ENCODE measurements around the gene IMPACT. TPM values are rescaled to one million over a fixed set of nuclear protein-coding genes. Genes with fewer than 3 reads are reported as not detected.

IMPACT gene
- total RNA-seq, 1 donor from 2014 or later = 13.6 TPM

DNA sequence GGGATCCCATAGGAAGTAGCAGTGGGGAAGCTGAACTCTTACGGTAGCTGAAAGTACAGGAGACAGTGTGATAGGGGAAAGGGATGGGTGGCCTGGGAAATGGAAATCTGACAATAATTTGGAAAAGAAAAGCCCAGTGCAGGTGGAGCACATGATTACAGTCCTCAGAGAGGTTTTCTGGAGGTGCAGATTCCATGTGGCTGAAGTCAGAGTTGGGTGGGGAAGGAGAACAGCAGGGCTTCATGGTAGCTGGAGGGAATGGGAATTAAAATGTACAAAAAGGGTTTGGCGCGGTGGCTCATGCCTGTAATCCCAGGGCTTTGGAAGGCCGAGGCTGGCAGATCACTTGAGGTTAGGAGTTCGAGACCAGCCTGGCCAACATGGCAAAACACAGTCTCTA is 46.1 kb downstream of the IMPACT start:
- no peak for DNase-seq
- Mint-ChIP-seq H3K27ac (no peak overlapping the region), H3K4me3 (no peak overlapping the region), H3K9me3 (no peaks in the 10 kb centered on the region), H3K27me3 (peaks cover 23% of the 10 kb centered on the region), H3K36me3 (ENCODE audit: low read depth) (no peaks in the 10 kb centered on the region), H3K4me1 (peaks cover 6% of the 10 kb centered on the region)
- intact Hi-C loops (cut with micrococcal nuclease) = no loop called here

DNA sequence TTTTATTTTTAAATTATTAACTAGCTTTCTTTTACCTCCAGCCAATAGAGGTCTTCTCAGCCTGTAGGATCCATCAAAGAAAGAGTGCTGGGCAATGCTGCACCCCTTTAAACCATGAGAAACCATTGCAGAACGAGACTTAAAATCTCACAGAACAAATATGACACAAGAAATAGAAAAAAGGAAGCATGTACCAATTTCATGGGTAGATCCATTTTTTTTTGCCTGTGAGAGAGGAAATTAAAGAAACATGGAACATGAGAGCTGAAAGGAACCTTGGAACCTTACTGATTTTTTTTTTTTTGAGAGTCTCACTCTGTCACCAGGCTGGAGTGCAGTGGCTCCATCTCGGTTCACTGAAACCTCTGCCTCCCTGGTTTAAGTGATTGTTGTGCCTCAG is 47.9 kb downstream of the IMPACT start:
- Mint-ChIP-seq H3K27ac (no peak overlapping the region), H3K36me3 (ENCODE audit: low read depth) (no peaks in the 10 kb centered on the region), H3K4me3 (no peak overlapping the region), H3K27me3 (peaks cover 28% of the 10 kb centered on the region), H3K4me1 (peaks cover 6% of the 10 kb centered on the region), H3K9me3 (no peaks in the 10 kb centered on the region)
- intact Hi-C loops (cut with micrococcal nuclease) = no loop called here
- DNase-seq = no peak

- H3K4me3 Mint-ChIP-seq = no peak overlapping the region
These were observed 49.6 kb downstream of the IMPACT start for GRCh38 chr18:24475926-24476589.

GRCh38 chr18:24479371-24479770 is 52.9 kb downstream of the IMPACT start:
- DNase-seq = no peak
- no peaks in the 10 kb centered on the region for H3K36me3 Mint-ChIP-seq (ENCODE audit: low read depth)
- peaks cover 33% of the 10 kb centered on the region for H3K27me3 Mint-ChIP-seq
- H3K4me1 Mint-ChIP-seq = peaks cover 3% of the 10 kb centered on the region
- H3K4me3 Mint-ChIP-seq = no peak overlapping the region
- peaks cover 5% of the 10 kb centered on the region for H3K9me3 Mint-ChIP-seq
- H3K27ac Mint-ChIP-seq = no peak overlapping the region
- intact Hi-C loops (cut with micrococcal nuclease) = loop anchor here (5.0 kb wide), 1 partner anchor 67 kb away; no protein-coding TSS in a partner anchor

More at GRCh38 chr18:24475926-24476589, 49.6 kb downstream of the IMPACT start:
- DNase-seq = no peak
- H3K36me3 Mint-ChIP-seq (ENCODE audit: low read depth) = no peaks in the 10 kb centered on the region
- no peak overlapping the region for H3K27ac Mint-ChIP-seq
- H3K9me3 Mint-ChIP-seq = peaks cover 5% of the 10 kb centered on the region
- intact Hi-C loops (cut with micrococcal nuclease) = loop anchor here (2.0 to 5.0 kb wide), 2 partner anchors 19 to 64 kb away; no protein-coding TSS in a partner anchor
- peaks cover 3% of the 10 kb centered on the region for H3K4me1 Mint-ChIP-seq
- peaks cover 31% of the 10 kb centered on the region for H3K27me3 Mint-ChIP-seq

DNA sequence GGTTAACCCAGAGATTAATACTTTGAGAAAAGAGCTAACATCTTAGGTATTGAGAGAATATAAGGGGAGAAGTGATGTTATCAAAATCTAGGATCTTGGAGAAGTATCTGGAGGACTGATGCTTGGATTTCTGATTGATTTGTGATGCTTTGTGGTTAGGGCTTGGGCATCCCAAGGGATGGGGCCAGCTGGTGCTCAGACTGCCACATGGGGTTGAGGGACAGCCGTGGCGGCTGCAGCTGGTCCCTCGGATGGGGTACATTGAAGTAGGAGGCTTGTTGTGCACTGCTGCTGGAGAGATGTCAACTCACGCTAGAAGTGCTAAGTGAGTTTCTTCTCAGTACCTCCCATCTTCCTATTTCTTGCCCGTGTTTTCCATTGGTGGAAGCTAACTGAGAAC is 56.4 kb downstream of the IMPACT start:
- peaks cover 5% of the 10 kb centered on the region for H3K9me3 Mint-ChIP-seq
- no peak overlapping the region for H3K27ac Mint-ChIP-seq
- no peak for DNase-seq
- no peaks in the 10 kb centered on the region for H3K36me3 Mint-ChIP-seq (ENCODE audit: low read depth)
- peaks cover 20% of the 10 kb centered on the region for H3K27me3 Mint-ChIP-seq
- H3K4me3 Mint-ChIP-seq = no peak overlapping the region
- intact Hi-C loops (cut with micrococcal nuclease) = no loop called here
- H3K4me1 Mint-ChIP-seq = peaks cover under 1% of the 10 kb centered on the region

GRCh38 chr18:24485681-24486080 is 59.2 kb downstream of the IMPACT start:
- H3K36me3 Mint-ChIP-seq (ENCODE audit: low read depth) = no peaks in the 10 kb centered on the region
- intact Hi-C loops (cut with micrococcal nuclease) = no loop called here
- H3K27ac Mint-ChIP-seq = no peak overlapping the region
- no peaks in the 10 kb centered on the region for H3K9me3 Mint-ChIP-seq
- H3K4me1 Mint-ChIP-seq = peaks cover 5% of the 10 kb centered on the region
- no peak overlapping the region for H3K4me3 Mint-ChIP-seq
- DNase-seq = no peak
- H3K27me3 Mint-ChIP-seq = peaks cover 15% of the 10 kb centered on the region

DNA sequence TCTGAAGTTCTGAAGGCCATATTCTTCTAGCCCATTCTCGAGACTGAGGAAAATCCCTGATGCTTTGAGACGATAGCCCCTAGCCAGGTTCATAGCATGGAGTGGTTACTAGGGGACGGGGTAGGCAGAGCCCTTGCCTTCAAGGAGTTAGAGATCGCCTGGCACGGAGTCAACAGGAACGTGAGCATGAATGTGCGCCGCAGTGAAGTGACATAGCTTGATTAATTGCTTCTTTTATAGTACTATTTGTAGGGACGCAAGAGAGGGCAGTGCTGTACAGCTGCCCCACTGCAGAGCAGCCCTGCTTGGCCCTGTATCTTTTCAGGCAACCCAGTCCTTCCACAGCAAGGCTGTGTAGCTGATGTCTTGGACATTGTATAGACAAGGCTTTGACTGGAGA is 60.2 kb downstream of the IMPACT start:
- no peak for DNase-seq
- Mint-ChIP-seq H3K36me3 (ENCODE audit: low read depth) (no peaks in the 10 kb centered on the region), H3K9me3 (no peaks in the 10 kb centered on the region), H3K4me3 (no peak overlapping the region), H3K4me1 (peaks cover 6% of the 10 kb centered on the region), H3K27ac (no peak overlapping the region), H3K27me3 (peaks cover 12% of the 10 kb centered on the region)
- intact Hi-C loops (cut with micrococcal nuclease) = loop anchor here (1.0 kb wide), 1 partner anchor 240 kb away; no protein-coding TSS in a partner anchor

GRCh38 chr18:24488824-24489493 is 62.5 kb downstream of the IMPACT start:
- intact Hi-C loops (cut with micrococcal nuclease) = loop anchor here (1.0 kb wide), 2 partner anchors 130 to 313 kb away; no protein-coding TSS in a partner anchor
- DNase-seq = peak; percentile 76
- no peak overlapping the region for H3K4me3 Mint-ChIP-seq
- peaks cover 16% of the 10 kb centered on the region for H3K27me3 Mint-ChIP-seq
- H3K9me3 Mint-ChIP-seq = no peaks in the 10 kb centered on the region
- H3K27ac Mint-ChIP-seq = no peak overlapping the region
- H3K36me3 Mint-ChIP-seq (ENCODE audit: low read depth) = no peaks in the 10 kb centered on the region
- H3K4me1 Mint-ChIP-seq = peaks cover 7% of the 10 kb centered on the region

DNA sequence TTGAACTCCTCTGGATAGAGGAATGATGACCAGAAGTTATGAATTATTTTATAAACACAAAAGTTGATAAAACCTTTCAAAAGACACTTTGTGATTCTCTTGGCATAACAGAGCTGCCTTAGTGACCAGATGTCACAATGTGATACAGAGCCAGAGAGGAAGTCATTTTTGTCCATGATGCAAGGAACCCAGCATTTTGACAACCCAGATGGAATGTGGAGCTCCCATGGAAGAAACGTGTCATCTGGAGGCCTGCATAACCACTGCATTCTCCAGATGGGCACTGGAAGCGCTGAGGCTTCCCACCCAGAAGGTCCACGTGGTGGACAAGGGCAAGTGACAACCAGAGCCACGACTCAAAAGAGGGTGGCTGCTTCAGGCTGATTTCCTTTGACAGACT is 64.1 kb downstream of the IMPACT start:
- Mint-ChIP-seq H3K36me3 (ENCODE audit: low read depth) (no peaks in the 10 kb centered on the region), H3K4me3 (no peak overlapping the region), H3K27me3 (peaks cover 21% of the 10 kb centered on the region), H3K4me1 (peaks cover 7% of the 10 kb centered on the region), H3K27ac (no peak overlapping the region), H3K9me3 (no peaks in the 10 kb centered on the region)
- intact Hi-C loops (cut with micrococcal nuclease) = no loop called here
- DNase-seq = no peak

GRCh38 chr18:24491927-24492834 is 65.7 kb downstream of the IMPACT start:
- no peak for DNase-seq
- H3K27me3 Mint-ChIP-seq = peaks cover 23% of the 10 kb centered on the region
- intact Hi-C loops (cut with micrococcal nuclease) = no loop called here

DNA sequence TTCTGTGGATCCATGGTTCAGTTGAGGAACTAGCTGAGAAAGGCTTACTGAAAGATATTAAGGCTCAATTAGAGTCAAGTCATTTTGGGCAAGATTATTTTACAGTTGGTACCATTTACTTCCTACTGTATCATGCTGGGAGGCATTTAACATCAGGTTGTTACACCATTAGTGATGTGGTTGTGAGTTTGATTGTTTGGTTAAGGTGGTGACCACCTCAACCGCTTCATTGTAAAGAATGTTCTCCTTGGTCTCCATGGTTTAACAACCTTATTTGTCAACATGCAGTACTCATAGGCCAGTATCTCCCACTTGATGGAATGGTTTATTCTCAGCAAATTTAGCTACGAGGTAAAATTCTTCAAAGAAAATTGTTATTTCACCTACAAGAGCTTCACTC is 68.1 kb downstream of the IMPACT start:
- peaks cover 20% of the 10 kb centered on the region for H3K27me3 Mint-ChIP-seq
- no peaks in the 10 kb centered on the region for H3K36me3 Mint-ChIP-seq (ENCODE audit: low read depth)
- H3K9me3 Mint-ChIP-seq = no peaks in the 10 kb centered on the region
- H3K4me1 Mint-ChIP-seq = peaks cover 2% of the 10 kb centered on the region
- intact Hi-C loops (cut with micrococcal nuclease) = no loop called here
- H3K4me3 Mint-ChIP-seq = no peak overlapping the region
- DNase-seq = no peak
- H3K27ac Mint-ChIP-seq = no peak overlapping the region

More at GRCh38 chr18:24491927-24492834, 65.7 kb downstream of the IMPACT start:
- no peaks in the 10 kb centered on the region for H3K36me3 Mint-ChIP-seq (ENCODE audit: low read depth)
- peaks cover 7% of the 10 kb centered on the region for H3K4me1 Mint-ChIP-seq
- H3K27ac Mint-ChIP-seq = no peak overlapping the region
- no peak overlapping the region for H3K4me3 Mint-ChIP-seq
- H3K9me3 Mint-ChIP-seq = no peaks in the 10 kb centered on the region

DNA sequence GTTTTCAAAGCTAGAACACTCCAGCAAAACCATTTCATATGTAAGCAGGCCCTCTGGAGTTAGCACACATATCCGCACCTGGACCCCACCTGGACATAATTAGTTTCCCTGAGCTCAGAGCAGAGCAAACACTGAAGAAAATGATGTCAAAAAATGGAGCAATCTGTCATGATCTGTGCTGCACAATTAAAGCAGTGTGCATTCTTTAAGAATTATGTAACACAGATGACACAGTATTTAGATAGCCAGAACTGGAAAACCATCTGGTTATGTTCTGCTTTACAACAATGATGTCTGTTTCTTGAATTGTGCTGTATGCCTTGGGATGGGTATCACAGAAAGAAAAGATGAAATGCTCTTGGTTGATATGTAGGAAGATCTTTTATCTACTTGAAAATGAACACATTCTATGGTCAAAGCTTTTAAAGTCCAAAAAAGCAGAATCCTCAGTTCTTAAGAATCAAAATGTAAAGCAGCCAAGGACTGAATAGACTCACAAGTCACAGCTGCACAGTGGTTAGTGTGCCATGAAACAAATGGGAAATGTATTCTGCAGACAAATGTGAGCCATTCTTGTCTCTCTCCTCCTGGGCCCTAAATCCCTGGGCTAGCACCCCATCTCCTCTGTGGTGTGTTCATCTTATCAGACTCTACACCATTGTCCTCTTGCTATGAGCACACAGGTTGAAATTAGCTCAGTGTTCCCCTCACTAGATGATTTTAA is 70.7 kb downstream of the IMPACT start:
- DNase-seq = no peak
- Mint-ChIP-seq H3K4me3 (no peak overlapping the region), H3K4me1 (no peaks in the 10 kb centered on the region), H3K9me3 (no peaks in the 10 kb centered on the region), H3K27me3 (peaks cover 21% of the 10 kb centered on the region), H3K27ac (no peak overlapping the region), H3K36me3 (ENCODE audit: low read depth) (no peaks in the 10 kb centered on the region)
- intact Hi-C loops (cut with micrococcal nuclease) = no loop called here

GRCh38 chr18:24499814-24500213 is 73.3 kb downstream of the IMPACT start:
- intact Hi-C loops (cut with micrococcal nuclease) = no loop called here
- no peaks in the 10 kb centered on the region for H3K36me3 Mint-ChIP-seq (ENCODE audit: low read depth)
- no peaks in the 10 kb centered on the region for H3K9me3 Mint-ChIP-seq

More at GRCh38 chr18:24499814-24500213, 73.3 kb downstream of the IMPACT start:
- no peak overlapping the region for H3K27ac Mint-ChIP-seq
- no peak overlapping the region for H3K4me3 Mint-ChIP-seq
- H3K4me1 Mint-ChIP-seq = no peaks in the 10 kb centered on the region
- no peak for DNase-seq
- peaks cover 10% of the 10 kb centered on the region for H3K27me3 Mint-ChIP-seq

All from activated CD4-positive, alpha-beta T cell treated with anti-CD3 and anti-CD28 coated beads, Interleukin-2, amount 10 ng/mL, durations not matched to agents 24 days and 14 days (primary cell).